ENCODE data around the gene ZNF804B.

The ZNF804B gene

DNA sequence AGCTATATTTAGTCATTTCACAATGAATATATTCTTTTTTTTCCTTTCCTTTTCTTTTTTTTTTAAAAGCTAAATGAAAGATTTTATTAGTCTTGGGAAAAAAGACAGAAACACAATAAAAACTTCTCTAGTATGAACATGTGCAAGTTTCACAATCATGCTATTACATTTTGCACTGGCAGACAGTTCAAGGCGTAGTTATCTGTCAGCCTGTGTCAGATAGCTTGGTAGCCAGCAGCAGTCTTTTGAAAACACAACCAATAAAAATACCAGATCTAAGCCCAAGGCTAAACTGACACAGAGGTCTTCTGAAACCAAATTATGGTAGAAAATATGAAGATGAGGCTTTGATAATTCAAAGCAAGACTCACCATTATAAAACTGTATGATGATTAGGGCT lies 241.8 kb downstream of the ZNF804B start:
- FAIRE-seq = no peak

DNA sequence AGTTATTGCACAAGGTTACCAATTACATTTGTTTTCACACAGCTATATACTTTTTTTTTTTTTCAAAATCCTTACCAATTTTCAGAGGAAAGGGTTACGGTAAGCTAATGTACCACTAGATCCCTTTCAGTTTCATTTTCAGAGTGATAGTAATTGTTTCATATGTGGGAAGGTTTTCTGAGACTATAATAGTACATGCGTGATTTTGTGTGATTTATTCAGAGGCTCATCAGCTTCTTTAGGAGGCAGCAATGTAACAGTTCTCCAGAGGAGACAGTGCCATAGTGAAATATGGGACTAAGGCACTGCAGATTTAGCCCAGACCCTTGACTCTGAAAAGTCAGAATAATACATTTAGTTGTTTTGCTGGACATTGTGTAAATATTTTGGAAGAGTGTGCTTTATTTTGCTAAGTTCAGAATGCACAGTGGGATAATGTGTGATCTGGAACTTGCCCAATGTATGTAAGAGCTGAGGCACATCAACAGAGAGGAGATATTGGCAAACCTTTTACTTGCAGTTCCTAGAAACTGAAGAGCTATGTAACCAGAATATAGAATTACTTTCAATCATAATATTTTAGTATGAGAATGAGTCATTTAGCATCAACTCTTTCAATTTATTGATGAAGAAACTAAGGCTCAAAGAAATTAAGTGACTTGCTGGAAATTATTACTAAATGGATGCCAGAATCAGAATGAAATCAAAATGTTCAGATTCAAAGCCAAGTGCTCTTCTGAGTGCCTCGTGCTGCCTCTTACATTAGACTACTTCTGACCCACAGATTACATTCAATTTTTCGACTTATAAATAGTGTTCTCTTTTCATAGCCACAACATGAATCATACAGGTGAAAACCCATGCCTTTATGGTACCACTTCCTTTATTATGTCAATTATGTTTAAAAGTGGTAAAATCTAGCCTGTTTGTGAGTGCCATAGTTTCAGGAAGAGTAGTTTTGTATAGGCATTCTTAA lies 243.8 kb downstream of the ZNF804B start:
- FAIRE-seq = no peak

DNA sequence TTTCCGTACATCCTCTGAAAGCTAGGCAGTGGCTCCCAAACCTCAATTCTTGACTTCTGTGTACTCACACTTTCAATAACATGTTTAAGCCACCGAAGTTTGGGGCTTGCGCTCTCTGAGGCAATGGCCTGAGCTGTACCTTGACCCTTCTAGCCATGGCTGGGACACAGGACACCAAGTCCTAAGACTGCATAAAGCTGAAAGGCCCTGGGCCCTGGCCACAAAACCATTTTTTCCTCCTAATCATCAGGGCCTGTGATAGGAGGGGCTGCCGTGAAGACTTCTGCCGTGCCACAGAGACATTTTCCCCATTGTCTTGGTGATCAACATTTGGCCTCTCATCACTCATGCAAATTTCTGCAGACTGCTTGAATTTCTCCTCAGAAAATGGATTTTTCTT lies 252.5 kb downstream of the ZNF804B start:
- FAIRE-seq = no peak

DNA sequence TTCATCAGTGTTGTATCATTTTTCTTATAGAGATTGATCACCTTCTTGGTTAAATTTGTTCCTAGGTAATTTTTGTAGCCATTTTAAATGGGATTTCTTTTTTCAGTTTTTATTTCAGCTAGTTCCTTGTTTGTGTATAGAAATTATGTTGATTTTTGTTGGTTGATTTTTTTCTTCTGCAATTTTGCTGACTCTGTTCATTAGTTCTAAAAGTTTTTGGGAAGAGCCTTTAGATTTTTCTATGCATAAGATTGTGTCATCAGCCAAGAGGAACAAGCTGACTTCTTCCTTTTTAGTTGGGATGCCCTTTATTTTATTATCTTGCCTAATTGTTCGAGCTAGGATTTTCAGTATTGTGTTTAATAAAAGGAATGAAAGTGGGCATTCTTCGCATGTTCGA lies 258.2 kb downstream of the ZNF804B start:
- no peak for FAIRE-seq

DNA sequence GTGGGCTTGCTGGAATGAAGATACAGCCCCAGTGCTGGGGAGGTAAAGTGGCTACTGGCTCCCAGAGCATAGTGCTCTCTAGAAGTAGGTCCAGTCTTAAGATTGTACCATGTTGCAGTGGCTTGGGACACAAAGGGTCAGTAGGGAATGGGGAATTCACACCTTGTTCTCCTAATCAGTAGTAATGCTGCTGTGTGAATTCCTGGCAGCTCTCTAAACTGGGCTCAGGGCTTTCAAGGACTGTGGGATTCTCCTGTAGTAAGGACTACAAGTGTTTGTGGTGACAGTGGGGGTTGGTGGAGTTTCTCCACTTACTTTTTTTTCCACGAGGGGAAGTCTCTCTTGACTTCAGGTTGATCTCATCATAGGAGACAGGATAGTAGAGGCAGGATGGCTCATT lies 262.2 kb downstream of the ZNF804B start:
- no peak for FAIRE-seq

DNA sequence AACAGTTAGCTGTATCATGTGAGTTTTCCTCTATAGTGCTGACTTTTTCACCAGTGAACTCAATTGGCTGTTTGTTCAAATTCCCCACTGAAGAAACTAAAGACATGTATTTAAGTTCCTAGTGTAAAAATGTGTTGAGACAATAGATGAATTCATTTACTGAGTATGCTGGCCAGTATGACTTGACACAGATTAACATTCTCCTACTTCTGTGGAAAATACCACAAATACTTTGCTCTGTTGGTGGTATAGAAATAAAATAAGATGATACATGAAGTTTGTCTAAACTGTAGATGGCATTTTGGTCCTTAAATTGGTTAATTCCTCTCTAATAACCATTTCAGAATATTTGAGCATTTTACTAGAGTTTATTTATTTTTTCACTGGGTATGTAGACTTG lies 263.7 kb downstream of the ZNF804B start:
- FAIRE-seq = no peak

DNA sequence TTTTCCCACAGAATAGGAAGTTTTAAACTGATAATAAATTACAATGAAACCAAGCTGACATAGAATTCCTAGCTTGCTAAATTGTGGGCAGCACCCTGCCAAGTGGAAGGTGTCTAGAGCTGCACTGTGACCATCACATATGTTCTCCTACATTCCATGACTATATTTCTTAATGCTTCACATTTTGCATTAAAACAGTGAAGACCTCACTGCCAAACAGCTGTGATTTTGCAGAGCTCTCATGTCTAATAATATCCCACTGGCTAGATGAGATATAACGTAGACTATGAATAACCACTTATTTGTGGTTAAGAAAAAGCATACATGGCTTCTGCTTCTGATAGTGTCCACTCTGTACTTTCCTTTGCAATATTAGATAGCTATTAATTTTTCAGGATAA lies 264.4 kb downstream of the ZNF804B start:
- FAIRE-seq = no peak

DNA sequence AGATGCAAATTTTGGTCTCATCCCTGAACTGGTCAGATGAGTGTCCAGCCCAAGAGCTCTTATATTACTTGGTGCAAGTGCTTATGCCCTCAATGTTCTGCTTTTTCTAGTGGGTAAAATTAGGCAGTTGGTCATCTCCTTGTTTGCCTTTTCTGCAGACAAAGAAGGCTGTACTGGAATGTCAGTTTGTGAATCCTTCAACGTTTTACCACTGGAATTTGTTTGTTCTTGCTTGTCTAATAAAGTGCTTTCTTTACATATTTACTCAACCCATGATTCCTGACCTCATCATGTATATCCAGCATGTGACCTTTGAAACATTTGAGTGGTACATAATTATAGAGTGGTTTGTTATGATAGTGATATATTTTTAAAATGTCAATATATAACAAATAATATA lies 268.3 kb downstream of the ZNF804B start:
- FAIRE-seq = no peak

DNA sequence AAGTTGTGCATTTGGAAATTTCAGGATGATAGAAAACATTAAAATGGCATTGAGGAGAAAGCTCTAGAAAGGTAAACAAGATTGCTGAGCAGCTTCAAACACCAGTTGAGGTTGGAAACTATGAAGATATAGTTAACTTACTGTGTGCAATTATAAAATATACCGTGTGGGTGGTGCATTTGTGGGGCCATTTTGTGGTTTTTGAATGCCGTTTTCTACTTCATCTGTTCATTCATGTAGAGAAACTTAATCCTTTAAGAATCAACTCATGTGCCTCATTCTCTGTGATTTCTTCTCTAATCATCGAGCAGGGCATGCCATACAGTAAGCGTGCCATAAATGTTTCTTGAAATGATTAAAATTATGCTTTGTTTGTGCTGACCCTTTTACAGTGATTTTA lies 268.8 kb downstream of the ZNF804B start:
- FAIRE-seq = no peak

DNA sequence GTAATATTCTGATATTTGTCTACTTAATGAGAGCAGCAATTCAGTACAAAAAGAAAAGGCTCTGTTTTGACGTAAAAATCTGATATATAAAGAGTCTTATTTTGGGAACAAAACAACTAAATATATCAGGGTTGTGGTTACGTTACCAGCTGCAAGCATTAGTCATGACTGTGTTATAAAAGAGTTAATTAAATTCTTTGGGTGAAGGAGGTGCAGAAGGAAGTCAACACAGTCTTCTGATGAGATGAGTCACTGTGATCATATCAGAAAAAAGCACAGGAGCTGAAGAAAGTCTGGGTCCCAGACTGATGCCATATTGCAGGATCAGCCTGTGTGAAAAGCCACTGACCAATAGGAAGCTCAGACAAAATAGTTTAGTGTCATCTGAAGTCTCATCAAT lies 270.4 kb downstream of the ZNF804B start:
- FAIRE-seq = no peak

DNA sequence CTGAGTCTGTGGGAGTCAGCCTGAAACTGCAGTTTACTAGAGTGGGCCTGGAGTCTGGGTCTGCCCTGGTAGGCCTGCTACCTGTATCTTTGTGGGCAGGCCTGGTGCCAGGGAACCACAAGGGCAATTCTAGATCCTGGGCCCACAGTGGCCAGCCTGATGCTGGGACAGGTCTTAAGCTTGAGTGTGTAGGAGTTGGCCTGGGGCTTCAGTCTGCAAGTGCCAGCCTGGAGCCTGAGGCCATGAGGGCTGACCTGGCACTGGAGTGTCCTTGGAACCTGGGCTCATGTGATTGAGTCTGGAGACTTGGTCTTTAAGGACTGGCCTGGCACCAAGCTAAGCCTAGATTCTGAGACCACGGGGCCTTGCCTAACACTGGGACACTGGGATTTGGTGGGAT lies 281.7 kb downstream of the ZNF804B start:
- FAIRE-seq = no peak

DNA sequence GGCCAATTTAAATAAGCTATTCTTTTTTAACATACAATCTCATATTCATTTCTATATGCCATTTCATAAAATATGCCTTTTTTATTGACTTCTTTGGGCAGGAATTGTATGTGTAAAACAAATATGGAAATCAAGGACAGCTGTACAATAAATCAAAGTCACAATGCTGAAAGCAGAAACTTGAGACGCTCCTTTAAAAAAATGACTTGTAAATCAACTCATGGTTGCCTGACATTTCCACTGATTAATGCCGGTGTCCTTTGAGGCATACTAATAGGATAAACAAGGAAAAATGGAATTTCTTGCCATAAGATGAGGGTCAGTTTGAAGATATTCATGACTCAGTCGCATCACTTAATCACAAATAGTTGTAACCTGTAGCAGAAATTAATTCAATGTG lies 283.4 kb downstream of the ZNF804B start:
- no peak for FAIRE-seq

DNA sequence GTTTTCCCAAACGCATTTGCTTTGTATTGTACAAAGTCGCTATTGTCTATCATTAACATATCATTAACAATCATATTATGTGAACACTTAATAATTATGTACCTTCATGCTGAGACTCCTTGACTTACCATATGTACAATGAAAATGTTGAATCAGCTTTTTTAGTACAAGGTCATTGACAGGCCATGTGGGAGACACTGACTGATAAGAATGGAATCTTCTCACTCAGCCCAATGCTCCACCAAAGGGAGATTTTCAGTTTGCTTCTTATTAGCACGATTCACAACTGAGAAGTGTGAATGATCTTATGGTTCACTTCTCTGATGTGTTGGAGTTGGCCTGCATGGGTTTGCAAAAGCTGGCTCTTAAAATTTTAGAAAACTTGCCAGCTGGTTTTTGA lies 289.5 kb downstream of the ZNF804B start:
- FAIRE-seq = no peak

DNA sequence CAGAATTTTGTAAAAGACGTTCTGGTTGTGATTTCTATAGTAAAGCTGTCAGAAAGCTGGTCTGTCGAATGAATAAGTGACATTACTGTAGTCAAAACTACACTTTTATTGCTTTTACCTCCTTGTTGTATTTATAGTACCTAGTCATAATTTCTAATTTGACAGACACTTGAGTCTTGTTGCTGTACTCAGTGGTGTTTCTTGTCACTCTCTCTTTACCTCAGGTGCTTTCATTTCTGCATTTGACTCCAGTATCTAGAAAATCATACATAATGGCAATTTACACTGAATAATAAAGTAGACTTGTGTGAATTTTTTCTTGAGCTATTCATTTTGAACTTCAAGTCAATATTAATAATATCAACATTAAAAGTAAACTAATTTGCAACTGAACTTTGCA lies 293.6 kb downstream of the ZNF804B start:
- FAIRE-seq = no peak

DNA sequence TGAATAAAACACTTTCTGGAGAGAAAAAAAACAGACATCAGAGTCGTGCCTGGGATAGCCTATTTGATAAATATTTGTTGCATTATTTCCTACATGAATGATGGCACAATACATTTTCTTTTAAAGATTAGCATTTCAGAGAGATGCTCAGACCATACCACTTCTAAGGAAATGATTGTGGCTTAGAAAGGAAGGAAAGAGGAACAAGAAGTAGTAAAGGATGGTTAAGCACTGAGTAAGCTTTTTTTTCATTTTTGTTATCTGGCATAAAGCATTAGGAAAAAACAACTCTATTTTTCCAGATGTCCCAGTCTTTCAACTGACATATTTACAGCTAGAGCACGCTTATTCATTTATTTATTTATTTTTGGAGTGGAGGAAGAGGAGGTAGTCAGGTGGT lies 294.9 kb downstream of the ZNF804B start:
- no peak for FAIRE-seq

DNA sequence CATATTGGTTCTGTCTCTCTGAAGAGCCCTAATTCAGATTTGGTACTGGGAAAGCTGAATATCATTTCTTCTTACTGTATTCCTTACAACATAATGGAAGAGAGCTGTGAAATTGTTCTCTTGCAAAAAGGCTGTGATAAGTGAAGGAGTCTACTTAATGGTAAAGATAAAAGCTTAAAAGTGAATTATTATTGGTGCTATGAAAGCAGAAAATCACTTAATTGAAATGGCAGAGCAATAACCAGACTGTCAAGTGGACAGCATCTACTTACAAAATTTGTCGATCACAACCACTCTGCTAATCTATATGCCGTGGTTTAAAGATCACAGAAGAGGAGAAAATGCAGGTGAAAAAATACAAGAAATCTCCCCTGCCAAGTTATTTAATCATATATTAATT lies 300.7 kb downstream of the ZNF804B start:
- no peak for FAIRE-seq

DNA sequence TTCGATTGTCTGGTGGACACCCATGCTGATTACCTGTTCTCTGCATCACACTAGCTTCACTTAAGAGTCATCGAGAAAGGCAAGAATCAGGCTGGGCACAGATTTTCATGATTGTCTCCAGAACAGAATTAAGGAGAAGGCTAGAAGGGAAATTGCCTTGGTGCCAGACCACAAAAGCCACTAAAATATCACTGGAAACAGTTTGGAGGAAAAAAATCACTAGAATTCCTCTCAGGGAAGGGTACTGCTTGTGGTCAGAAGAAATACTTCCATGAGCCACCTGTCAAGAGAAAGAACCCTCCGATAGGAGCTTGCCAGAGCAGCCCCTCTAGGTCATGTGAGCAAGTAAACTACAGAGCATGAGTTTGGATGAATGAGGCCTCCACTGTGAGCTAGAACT lies 305.3 kb downstream of the ZNF804B start:
- no peak for FAIRE-seq

DNA sequence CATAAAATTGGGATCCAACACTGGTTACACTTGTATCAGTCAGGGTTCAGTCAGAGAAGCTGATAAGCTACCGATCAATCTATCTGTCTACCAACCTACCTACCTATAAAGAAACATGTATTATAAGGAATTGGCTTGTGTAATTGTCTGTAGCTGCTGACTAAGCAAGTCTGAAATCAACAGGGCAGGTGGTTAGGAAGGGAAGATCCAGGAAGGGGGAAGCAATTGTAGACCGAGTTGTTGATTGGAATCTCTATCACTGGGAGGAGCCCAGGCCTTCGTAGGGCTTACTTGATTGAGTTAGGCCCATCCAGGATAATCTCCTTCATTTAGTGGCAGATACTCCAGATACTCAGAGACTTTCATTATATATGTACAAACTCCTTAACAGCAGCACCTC lies 307.5 kb downstream of the ZNF804B start:
- no peak for FAIRE-seq

DNA sequence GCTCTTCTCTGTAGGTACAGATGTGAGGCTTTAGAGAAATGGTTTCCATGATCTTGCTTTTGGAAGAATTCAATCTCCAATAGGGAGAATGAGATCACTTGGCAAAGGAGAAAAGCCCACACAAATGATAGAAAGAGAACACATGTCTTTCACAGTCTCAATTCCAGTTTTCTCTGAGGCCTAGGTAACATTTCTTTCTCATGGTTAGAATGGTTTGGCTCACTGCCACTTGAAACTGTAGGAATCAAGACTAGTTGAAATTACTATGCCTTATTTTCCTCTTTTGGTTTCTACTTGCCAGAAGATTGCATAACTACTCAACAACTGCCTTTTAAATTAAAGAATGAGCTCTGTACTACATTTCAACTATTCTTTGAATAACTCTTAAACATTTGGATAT lies 312.6 kb downstream of the ZNF804B start:
- FAIRE-seq = no peak

DNA sequence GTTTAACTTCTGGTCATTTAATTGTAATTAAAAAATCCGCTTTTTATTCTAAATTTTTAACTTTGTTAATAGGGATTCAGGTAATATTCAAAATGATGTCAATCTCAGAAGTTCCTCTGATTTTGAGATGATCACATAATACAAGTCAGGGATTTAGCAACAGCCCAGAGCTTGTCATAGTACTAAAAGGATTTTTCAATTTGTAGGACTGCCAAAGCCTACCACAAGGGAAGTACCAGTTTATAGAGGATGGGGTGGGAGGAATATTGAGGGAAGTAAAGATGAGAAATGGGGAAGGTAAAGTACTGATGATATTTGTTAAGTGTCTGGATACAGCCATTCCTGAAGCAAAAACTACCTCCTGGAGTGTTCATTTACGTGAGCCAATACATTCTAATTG lies 314.3 kb downstream of the ZNF804B start:
- no peak for FAIRE-seq

DNA sequence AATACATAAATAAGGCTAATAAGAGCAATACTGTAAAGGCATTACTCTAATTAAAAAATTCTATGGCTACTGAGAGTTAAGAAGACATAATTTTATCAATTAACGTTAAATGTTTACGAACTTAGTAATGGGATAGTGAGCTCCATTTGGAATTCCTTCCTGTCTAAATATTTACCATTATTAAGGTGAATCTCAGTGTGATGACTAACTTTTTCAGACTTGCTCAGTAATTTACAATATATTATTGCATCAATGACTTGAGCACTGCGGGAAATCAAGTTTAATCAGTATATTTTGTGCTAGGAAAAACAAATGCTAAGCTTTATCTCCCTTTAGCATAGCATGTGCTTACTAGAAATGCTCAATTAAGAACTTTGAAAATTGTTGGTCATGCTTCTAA lies 318.5 kb downstream of the ZNF804B start:
- no peak for FAIRE-seq

DNA sequence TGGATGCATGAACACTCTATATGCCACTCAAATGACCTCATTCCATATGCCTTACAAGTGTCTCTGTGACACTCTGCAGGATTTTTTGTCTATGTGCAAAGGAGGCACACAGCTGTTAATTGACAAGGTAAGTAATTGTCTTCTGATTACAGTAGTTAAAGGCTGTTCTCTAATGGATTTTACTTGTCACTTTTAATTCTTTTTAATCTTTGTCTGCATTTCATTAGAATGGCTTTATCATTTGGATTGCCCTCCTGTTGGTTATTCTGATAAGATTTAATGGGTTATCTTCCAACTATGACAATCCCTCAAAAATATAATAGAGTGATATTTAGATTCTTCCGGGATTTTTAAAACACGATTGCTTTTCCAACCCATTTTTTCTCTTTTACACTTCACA lies 326.1 kb downstream of the ZNF804B start:
- no peak for FAIRE-seq

DNA sequence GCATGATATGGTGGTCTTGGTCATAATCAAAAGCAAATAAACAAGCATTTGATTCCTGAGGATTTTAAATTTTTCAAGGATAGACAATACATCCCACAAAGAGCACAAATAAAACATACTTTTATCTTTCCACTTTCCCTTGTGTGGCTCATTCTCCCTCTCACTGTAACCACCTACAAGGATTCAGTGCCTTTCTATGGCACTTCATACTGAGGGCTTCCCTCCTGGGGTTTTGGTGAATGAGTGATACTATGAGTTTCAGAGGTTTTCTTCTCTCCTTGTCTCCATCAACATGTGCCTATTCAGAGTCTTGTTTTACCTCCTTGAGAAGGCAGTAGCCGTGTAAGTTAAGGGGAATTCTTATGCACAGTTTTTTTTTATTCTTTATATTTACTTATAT lies 332.1 kb downstream of the ZNF804B start:
- FAIRE-seq = no peak

DNA sequence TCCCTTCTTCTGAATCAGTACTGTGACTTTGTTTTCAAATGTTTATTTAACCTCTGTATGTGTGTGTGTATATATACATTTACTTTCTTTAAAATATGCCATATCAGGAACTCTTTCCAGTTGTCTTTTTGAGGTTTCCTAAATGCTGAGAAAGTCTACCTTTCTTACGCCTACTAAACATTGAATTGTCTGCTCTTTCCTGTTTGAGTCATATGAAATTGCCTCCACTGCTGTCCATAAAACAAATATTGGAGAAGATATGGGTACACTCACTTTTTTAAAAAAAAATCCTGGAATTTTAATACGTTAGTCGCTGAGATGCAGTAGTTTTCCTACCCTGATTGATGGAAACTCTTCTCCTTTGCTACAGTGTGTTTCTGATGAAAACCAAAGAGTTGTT lies 334.8 kb downstream of the ZNF804B start:
- no peak for FAIRE-seq

DNA sequence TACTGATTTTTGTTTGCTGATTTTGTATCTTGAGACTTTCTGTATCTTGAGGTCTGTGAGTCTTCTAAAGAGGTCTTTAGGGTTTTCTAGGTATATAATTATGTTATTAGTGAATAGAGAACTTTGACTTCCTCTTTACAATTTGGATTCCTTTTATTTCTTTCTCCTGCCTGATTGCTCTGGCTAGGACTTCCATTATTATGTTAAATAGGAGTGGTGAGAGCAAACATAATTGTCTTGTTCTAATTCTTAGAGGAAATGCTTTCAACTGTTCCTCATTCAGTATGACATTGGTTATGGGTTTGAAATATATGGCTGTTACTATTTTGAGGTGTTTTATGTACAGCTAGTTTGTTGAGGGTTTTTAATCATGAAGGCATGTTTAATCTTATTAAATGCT lies 344.1 kb downstream of the ZNF804B start:
- no peak for FAIRE-seq

All from islet of Langerhans (tissue), 1 donor.